Endothelial cell of umbilical vein (primary cell): ENCODE measurements around the gene ST6GALNAC3.

Experiments used
- CTCF ChIP-seq, 2 donors: IDR thresholded peaks; 1 replicate in 1 of 2; 2 replicates in 1 of 2; pipeline ENCODE4 v1.5.1; 2011; ENCODE audit warnings: low read length in 2 of 2, mild to moderate bottlenecking in 2 of 2, moderate library complexity in 2 of 2, control low read depth in 1 of 2, inconsistent platforms in 1 of 2, low read depth in 1 of 2; ENCODE audit not compliant: insufficient read depth in 1 of 2; ENCODE audit errors: extremely low read depth in 1 of 2
- EZH2 ChIP-seq: IDR thresholded peaks from 2 replicates; pipeline ENCODE4 v1.6.1; 2012; ENCODE audit warnings: borderline replicate concordance, low read depth, mild to moderate bottlenecking, moderate library complexity, low read length, inconsistent platforms; ENCODE audit not compliant: severe bottlenecking
- MAX ChIP-seq: IDR thresholded peaks from 2 replicates; pipeline ENCODE4 v1.6.1; 2011; ENCODE audit not compliant: insufficient read depth, insufficient read length
- MYC ChIP-seq: IDR thresholded peaks from one replicate; pipeline ENCODE4 v1.6.1; 2011; ENCODE audit warnings: mild to moderate bottlenecking, low read depth, low read length
- POLR2AphosphoS5 ChIP-seq: IDR thresholded peaks from 2 replicates; pipeline ENCODE4 v1.6.1; 2012; ENCODE audit warnings: low read depth, mild to moderate bottlenecking, control low read depth, low read length, moderate library complexity; ENCODE audit not compliant: insufficient read depth

- TF ChIP-seq CTCF (IDR thresholded peaks at IDR 0.05; ENCODE audit: extremely low read depth in 1 of 2, insufficient read depth in 1 of 2, low read depth in 1 of 2, low read length in 2 of 2) (no peak), MAX (no peak), MYC (no peak), POLR2AphosphoS5 (no peak), EZH2 (no peak)
Observed at GRCh38 chr1:76541618-76542017, 467.1 kb downstream of the ST6GALNAC3 start.
